ENCODE measurements around the gene KIF3B. TPM values are rescaled to one million over a fixed set of nuclear protein-coding genes. Genes with fewer than 3 reads are reported as not detected.
A peak's percentile ranks its signal among the peaks of the same experiment; 100 is the strongest.

The KIF3B gene
- total and polyA plus RNA-seq, 2 donors (not counting 1 experiment from before 2014, with no cell fraction given) = 12.7 to 17.5 TPM

DNA sequence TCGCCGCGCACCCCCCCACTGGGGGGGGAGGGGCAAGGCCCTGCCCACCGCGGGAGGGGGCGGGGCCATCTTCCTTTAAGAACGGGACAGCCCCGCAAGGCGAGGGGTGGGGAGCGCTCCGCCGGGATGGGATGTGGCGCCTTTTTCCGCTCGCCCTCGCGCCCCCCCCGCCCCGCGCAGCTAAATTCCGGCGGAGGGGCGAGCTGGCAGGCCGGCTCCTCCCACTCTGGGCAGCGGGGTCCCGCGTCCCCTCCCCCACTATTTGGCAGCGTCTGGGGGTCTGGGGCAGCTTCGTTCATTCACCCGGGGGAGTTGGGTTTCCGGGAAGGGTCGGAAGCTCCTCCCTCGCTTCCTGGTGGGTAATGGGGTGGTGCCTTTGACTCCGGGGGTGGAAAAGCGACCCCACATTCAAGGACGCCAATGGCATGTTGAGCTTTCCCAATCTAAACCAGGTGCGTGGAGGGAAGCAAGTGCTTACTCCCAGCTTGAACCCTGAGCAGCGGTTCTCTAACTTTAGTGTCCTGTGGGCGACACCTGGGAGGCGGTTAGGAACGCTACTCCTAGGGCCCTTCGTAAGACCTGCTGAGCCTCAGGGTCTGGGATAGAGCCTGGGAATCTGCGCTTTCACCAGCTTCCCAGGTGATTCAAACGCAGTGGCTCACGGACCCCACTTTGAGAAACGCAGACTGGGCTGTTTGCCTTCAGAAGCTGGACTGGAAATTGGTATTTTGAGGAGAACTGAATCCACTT, 81.6 kb downstream of the KIF3B start:
- ATAC-seq (ENCODE audit: low read depth) = peak; percentile 39
- H3K9ac ChIP-seq (ENCODE audit: low read length) = peak overlapping the region; percentile 92
- no peaks in the 10 kb centered on the region for H3K9me3 Mint-ChIP-seq (ENCODE audit: insufficient read depth)
- no peak for TF ChIP-seq EZH2 (IDR thresholded peaks at IDR 0.05; ENCODE audit: borderline replicate concordance, insufficient read depth, low read depth, low read length, poor library complexity, severe bottlenecking)
- TF ChIP-seq, protein P1, sequence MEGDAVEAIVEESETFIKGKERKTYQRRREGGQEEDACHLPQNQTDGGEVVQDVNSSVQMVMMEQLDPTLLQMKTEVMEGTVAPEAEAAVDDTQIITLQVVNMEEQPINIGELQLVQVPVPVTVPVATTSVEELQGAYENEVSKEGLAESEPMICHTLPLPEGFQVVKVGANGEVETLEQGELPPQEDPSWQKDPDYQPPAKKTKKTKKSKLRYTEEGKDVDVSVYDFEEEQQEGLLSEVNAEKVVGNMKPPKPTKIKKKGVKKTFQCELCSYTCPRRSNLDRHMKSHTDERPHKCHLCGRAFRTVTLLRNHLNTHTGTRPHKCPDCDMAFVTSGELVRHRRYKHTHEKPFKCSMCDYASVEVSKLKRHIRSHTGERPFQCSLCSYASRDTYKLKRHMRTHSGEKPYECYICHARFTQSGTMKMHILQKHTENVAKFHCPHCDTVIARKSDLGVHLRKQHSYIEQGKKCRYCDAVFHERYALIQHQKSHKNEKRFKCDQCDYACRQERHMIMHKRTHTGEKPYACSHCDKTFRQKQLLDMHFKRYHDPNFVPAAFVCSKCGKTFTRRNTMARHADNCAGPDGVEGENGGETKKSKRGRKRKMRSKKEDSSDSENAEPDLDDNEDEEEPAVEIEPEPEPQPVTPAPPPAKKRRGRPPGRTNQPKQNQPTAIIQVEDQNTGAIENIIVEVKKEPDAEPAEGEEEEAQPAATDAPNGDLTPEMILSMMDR (IDR thresholded peaks at IDR 0.05) = no peak
- peak overlapping the region; percentile 94 for H3K4me2 ChIP-seq (replicated peaks; ENCODE audit: low read depth, low read length, poor library complexity, severe bottlenecking)
- POLR2A ChIA-PET = interaction anchor here (0.6 to 1.5 kb wide), 7 partner anchors 11 to 321 kb away, joined by 3 to 7 read pairs (median 4); partner anchors contain the start of gene KIF3B
- peaks cover 46% of the 10 kb centered on the region for H4K20me1 ChIP-seq (ENCODE audit: control insufficient read depth, insufficient read depth, low read length, poor library complexity, severe bottlenecking)
- no peaks in the 10 kb centered on the region for H3K27me3 ChIP-seq (replicated peaks in 1 of 4; ENCODE audit: control extremely low read depth in 1 of 4, control insufficient read depth in 3 of 4, insufficient read depth in 4 of 4, low read length in 3 of 4)
- peaks cover 54 to 78% of the 10 kb centered on the region in 2 donors for H3K4me1 ChIP-seq (ENCODE audit: control insufficient read depth in 2 of 2, insufficient read depth in 2 of 2, low read length in 2 of 2)
- H3K27ac ChIP-seq (ENCODE audit: low read length in 2 of 2) = peak overlapping the region; percentile 82 to 96
- no peaks in the 10 kb centered on the region for H3K36me3 ChIP-seq (replicated peaks in 1 of 2; ENCODE audit: control extremely low read depth in 1 of 2, control insufficient read depth in 1 of 2, extremely low read depth in 1 of 2, insufficient read depth in 2 of 2, low read length in 1 of 2)
- peak overlapping the region; percentile 94 for H3K4me3 Mint-ChIP-seq
- peak overlapping the region; percentile 89 for H3K27ac Mint-ChIP-seq
- intact Hi-C loops (cut with micrococcal nuclease) = loop anchor here (5.0 kb wide), 1 partner anchor 178 kb away; no protein-coding TSS in a partner anchor
- CTCF ChIA-PET = interaction anchor here (0.6 to 1.3 kb wide), 2 partner anchors 21 to 75 kb away, joined by 5 to 6 read pairs; no protein-coding TSS in a partner anchor
- H2AFZ ChIP-seq (ENCODE audit: insufficient read depth, low read depth, low read length, poor library complexity, severe bottlenecking) = peak overlapping the region; percentile 63
- under 1% methylated on average over 36 of the region's 46 CpGs for WGBS (ENCODE audit: insufficient coverage)
- peak overlapping the region; percentile 30 to 95 (median 86) for H3K4me3 ChIP-seq (ENCODE audit: control extremely low read depth in 1 of 5, extremely low read depth in 1 of 5, insufficient read depth in 1 of 5, low read depth in 2 of 5, low read length in 4 of 5)
- DNase-seq = peak; percentile 80
- no peaks in the 10 kb centered on the region for H3K9me3 ChIP-seq (ENCODE audit: control extremely low read depth in 1 of 3, control insufficient read depth in 2 of 3, insufficient read depth in 1 of 3, low read length in 2 of 3)
- H3K4me1 Mint-ChIP-seq = peaks cover 78% of the 10 kb centered on the region
- no peaks in the 10 kb centered on the region for H3K27me3 Mint-ChIP-seq
- H3K79me2 ChIP-seq (ENCODE audit: control insufficient read depth, insufficient read depth, low read length) = peaks cover 55% of the 10 kb centered on the region

All from B cell (primary cell).